Common myeloid progenitor, CD34-positive (primary cell): ENCODE measurements around the gene EFCAB13.

Experiments used
- CTCF ChIA-PET: fragments of 350-600 bp; sonication (Branson Sonifier 250); formaldehyde crosslinking; loops from one replicate; lab custom pipeline; 2021; ENCODE audit warnings: antibody characterized with exemption; lab: Charles Lee
- POLR2A ChIA-PET: fragments of 350-600 bp; sonication (Branson Sonifier 250); formaldehyde crosslinking; loops from one replicate; lab custom pipeline; 2021; ENCODE audit warnings: antibody characterized with exemption; lab: Charles Lee
- DNase-seq, 3 donors: peaks; one replicate each; pipeline versions ENCODE4 v3.0.0 to v3.0.0-alpha.2; 2013
- H3K27ac ChIP-seq, 2 experiments: 1 replicate in 1 of 2; 2 replicates in 1 of 2; pipeline ENCODE4 v1.7.0; 2013; ENCODE audit warnings: inconsistent platforms in 2 of 2, low read length in 2 of 2, mild to moderate bottlenecking in 2 of 2, low read depth in 1 of 2, moderate library complexity in 1 of 2; ENCODE audit not compliant: severe bottlenecking in 2 of 2, insufficient read depth in 1 of 2, poor library complexity in 1 of 2
- H3K27me3 ChIP-seq, 5 experiments: replicated peaks in 2 of 5; 1 replicate in 3 of 5; 2 replicates in 2 of 5; pipeline versions ENCODE4 v1.6.1 to v1.7.0; 2013; ENCODE audit warnings: low read length in 4 of 5, mild to moderate bottlenecking in 2 of 5, moderate library complexity in 2 of 5, inconsistent platforms in 1 of 5; ENCODE audit not compliant: insufficient read depth in 5 of 5, control insufficient read depth in 4 of 5
- H3K36me3 ChIP-seq, 4 experiments: 1 replicate in 2 of 4; 2 replicates in 2 of 4; pipeline versions ENCODE4 v1.6.1 to v1.7.0; 2013; ENCODE audit warnings: low read length in 3 of 4, control low read depth in 1 of 4, mild to moderate bottlenecking in 1 of 4; ENCODE audit not compliant: control insufficient read depth in 4 of 4, insufficient read depth in 4 of 4
- H3K4me1 ChIP-seq, 4 experiments: 1 replicate in 3 of 4; 2 replicates in 1 of 4; pipeline versions ENCODE4 v1.6.1 to v1.7.1; 2013; ENCODE audit warnings: low read length in 3 of 4, mild to moderate bottlenecking in 3 of 4, control low read depth in 1 of 4, inconsistent platforms in 1 of 4, moderate library complexity in 1 of 4; ENCODE audit not compliant: control insufficient read depth in 4 of 4, insufficient read depth in 4 of 4; ENCODE audit errors: control extremely low read depth in 1 of 4
- H3K4me3 ChIP-seq, 7 experiments: 1 replicate in 4 of 7; 2 replicates in 3 of 7; pipeline versions ENCODE4 v1.5.1 to v1.7.0; 2013; ENCODE audit warnings: mild to moderate bottlenecking in 7 of 7, low read length in 6 of 7, moderate library complexity in 6 of 7, inconsistent platforms in 2 of 7, low read depth in 2 of 7, control low read depth in 1 of 7; ENCODE audit not compliant: insufficient read depth in 4 of 7, control insufficient read depth in 1 of 7; ENCODE audit errors: extremely low read depth in 1 of 7
- H3K9me3 ChIP-seq, 5 experiments: 1 replicate in 4 of 5; 2 replicates in 1 of 5; pipeline versions ENCODE4 v1.6.1 to v1.7.1; 2013; ENCODE audit warnings: low read length in 4 of 5, mild to moderate bottlenecking in 2 of 5, inconsistent platforms in 1 of 5, low read depth in 1 of 5, moderate library complexity in 1 of 5; ENCODE audit not compliant: control insufficient read depth in 4 of 5, insufficient read depth in 2 of 5; ENCODE audit errors: control extremely low read depth in 1 of 5
- WGBS: methylation state at CpG from one replicate; pipeline ENCODE4 v1.1.5; 2013; ENCODE audit not compliant: insufficient coverage; 5-methylcytosine and 5-hydroxymethylcytosine counted together

Gene EFCAB13

DNA sequence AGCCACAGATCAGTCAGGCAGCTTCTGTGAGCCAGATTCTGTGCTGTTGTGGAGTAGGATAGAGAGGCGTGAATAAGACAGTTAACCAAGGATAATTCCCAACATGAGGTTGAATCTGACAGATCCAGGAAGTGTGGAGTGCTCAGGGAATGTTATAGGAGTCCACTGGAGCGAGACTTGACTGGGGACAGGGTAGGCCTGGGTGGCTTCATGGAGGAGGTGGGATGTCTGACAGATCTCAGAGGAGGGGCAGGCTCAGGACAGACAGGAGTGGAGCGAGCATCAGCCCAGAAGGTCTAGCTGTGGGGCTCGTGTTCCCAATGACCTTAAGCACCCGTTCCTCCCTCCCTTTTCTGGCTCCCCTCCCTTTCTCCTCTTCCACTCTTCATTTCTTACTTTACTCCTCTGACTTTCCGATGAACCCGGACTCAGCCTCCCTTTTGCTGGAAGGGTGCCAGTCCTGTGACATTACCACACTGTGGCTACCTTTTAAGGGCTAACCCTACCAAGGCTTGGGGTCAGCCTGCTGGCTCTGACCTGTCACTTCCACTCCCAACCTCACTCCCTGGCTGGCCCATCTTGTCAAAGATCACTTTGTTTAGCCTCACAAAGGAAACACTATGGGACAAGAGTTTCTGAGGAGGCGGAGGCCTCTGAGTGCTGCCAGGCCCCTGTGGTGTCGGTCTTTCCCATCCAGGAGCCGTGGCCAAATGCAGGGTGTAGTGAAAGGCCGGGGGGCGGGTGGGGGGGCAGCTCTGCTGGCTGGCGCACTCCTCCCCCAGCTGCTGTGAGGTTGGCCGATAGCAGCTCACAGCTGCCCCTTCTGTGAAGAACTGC is 28.5 kb upstream of the EFCAB13 start:
- ChIA-PET CTCF (no interaction called here), POLR2A (no interaction called here)
- Histone ChIP-seq H3K27ac (no peak overlapping the region), H3K4me3 (no peak overlapping the region), H3K36me3 (no peaks in the 10 kb centered on the region), H3K9me3 (no peaks in the 10 kb centered on the region), H3K4me1 (no peaks in the 10 kb centered on the region), H3K27me3 (no peaks in the 10 kb centered on the region)
- 91% methylated on average over 13 of the region's 14 CpGs for WGBS
- DNase-seq, result no peak

DNA sequence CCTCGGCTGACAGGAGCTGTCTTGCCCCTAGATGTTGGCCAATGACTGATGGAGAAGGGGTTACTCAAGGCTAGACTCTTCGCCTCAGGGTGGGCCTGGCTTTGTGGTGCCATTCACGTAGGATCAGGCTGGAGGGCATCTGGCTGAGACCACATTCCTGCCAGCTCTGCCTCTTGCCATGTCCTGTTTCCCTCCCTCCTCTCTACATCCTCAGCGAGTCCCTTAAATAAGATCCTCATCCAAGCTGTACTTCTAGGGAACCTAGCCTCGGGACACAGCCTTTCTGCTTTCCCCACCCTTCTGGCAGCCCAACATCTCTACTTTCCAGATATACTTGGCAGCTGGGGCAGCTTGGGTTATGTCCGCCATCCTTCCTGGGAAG is 27.9 kb upstream of the EFCAB13 start:
- no peak overlapping the region for H3K27ac ChIP-seq
- ChIA-PET POLR2A (no interaction called here), CTCF (interaction anchor here (1.0 to 1.2 kb wide), 2 partner anchors 9 to 23 kb away, joined by 3 to 5 read pairs; no protein-coding TSS in a partner anchor)
- H3K9me3 ChIP-seq, result no peaks in the 10 kb centered on the region
- no peaks in the 10 kb centered on the region for H3K36me3 ChIP-seq
- DNase-seq, result no peak
- no peaks in the 10 kb centered on the region for H3K27me3 ChIP-seq
- WGBS, result 97% methylated on average over 6 of the region's 6 CpGs
- no peaks in the 10 kb centered on the region for H3K4me1 ChIP-seq
- H3K4me3 ChIP-seq, result no peak overlapping the region

DNA sequence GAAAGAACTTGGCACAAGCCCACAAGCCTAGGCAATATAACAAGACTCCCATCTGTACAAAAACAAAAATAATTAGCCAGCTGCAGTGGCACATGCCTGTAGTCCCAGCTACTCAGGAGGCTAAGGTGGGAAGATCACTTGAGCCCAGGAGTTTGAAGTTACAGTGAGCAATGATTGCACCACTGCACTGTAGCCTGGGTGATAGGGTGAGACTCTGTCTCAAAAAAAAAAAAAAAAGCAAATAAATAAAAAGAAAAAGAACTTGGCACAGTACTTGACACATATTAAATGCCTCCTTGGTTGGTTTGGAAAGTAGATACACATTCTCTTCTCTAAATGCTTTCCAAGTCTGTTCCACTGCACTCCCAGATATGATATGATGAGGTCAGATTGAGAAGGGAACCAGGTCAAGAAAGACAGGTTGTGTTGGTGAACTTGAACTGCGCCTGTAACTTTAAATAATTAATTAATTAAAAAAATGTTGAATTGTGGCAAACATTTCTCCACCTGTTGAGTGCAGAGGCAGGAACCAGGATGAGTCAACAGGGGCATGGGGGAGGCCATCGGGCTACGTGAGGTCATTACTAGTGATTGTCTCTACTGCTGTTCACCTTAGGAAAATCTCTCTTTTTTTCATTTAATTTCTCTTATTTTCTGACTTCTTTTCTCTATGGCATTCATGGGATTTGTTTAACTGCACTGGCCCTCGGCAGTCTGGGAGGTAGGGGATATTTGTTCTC is 25.9 kb upstream of the EFCAB13 start:
- CTCF ChIA-PET, result no interaction called here
- Histone ChIP-seq H3K4me1 (no peaks in the 10 kb centered on the region), H3K36me3 (no peaks in the 10 kb centered on the region), H3K27me3 (no peaks in the 10 kb centered on the region), H3K4me3 (no peak overlapping the region), H3K27ac (no peak overlapping the region), H3K9me3 (peaks cover 0 to 8% (median 4%) of the 10 kb centered on the region in 5 experiments)
- no CpG with 5 or more reads among the region's 4 CpGs for WGBS
- POLR2A ChIA-PET, result no interaction called here
- no peak for DNase-seq

DNA sequence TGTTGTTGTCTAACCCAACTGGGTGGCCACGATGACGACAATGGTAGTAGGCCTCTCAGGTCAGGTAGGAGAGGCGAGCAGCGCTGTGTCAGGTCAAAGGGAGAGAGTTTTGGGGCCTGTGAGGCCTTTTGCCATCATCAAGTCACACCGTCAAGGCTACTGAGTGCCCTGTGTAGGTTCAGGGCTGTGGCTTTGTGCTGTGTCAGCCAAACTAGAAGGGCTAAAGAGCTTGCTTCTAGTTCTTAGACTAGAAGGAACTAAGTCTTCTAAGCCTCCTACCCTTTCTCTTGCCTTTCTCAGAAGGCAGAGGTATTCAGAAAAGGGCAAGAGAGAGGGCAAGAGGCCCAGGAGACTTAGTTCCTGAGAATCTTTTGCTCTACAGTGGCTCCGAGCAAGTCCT is 25.0 kb upstream of the EFCAB13 start:
- WGBS, result 100% methylated on average over 6 of the region's 6 CpGs
- CTCF ChIA-PET, result no interaction called here

DNA sequence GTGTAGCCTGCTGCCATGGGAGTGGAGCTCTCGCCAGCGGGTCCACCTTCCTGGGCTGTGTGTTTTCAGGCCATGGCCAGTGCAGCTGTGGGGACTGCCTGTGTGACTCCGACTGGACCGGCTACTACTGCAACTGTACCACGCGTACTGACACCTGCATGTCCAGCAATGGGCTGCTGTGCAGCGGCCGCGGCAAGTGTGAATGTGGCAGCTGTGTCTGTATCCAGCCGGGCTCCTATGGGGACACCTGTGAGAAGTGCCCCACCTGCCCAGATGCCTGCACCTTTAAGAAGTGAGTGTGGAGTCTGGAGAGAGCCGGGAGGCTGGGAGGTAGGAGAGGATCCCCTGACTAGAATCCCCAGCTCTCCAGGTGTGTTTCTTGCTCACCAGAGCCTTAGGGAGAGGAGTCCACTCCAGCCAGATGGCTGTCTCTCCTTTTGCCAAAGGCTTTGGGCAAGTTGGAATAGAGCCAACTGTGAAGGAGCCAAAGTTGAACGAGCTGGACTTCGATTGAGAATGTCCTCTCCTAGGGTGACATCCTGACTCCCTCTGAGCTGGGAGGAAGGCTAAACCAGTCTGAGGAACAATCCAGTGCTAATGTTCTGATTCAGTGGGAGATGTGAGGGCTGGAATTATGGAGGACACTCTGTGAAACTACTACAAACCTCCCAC is 24.4 kb upstream of the EFCAB13 start:
- ChIA-PET CTCF (no interaction called here), POLR2A (no interaction called here)
- H3K36me3 ChIP-seq, result no peaks in the 10 kb centered on the region
- no peak overlapping the region for H3K4me3 ChIP-seq
- no peak for DNase-seq
- WGBS, result 97% methylated on average over 9 of the region's 13 CpGs
- no peaks in the 10 kb centered on the region for H3K4me1 ChIP-seq
- H3K27me3 ChIP-seq, result no peaks in the 10 kb centered on the region
- H3K27ac ChIP-seq, result no peak overlapping the region
- peaks cover 0 to 8% (median 4%) of the 10 kb centered on the region in 5 experiments for H3K9me3 ChIP-seq

More for the DNA sequence above, 25.0 kb upstream of the EFCAB13 start:
- Histone ChIP-seq H3K4me3 (no peak overlapping the region), H3K9me3 (peaks cover 0 to 8% (median 4%) of the 10 kb centered on the region in 5 experiments), H3K4me1 (no peaks in the 10 kb centered on the region), H3K27me3 (no peaks in the 10 kb centered on the region), H3K27ac (no peak overlapping the region), H3K36me3 (no peaks in the 10 kb centered on the region)
- POLR2A ChIA-PET, result no interaction called here
- DNase-seq, result no peak

DNA sequence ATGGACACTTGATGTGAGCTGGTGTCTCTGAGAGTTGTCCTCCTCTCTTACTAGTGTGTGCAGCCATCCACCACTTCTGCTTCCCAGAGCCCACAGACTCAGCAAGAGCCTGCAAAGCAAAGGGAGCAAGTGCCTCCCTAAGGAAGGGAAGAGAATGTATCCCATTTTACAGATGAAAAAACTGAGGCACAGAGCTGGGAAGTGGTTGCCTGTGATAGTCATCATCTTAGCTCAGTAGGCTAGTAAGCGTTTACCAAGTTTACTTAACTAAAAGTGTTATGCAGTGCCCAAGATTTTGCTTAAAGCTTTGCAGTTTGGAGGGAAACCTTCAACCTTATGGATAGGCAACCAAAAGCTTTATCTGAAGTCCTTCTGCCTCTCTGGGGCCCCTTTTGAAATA is 23.0 kb upstream of the EFCAB13 start:
- 100% methylated on average over 1 of the region's 1 CpG for WGBS
- H3K27ac ChIP-seq, result no peak overlapping the region
- no peak overlapping the region for H3K4me3 ChIP-seq
- H3K9me3 ChIP-seq, result peaks cover 0 to 8% (median 4%) of the 10 kb centered on the region in 5 experiments
- CTCF ChIA-PET, result interaction anchor here (0.7 to 1.4 kb wide), 3 partner anchors 11 to 74 kb away, joined by 3 read pairs; no protein-coding TSS in a partner anchor
- DNase-seq, result no peak
- POLR2A ChIA-PET, result no interaction called here
- H3K4me1 ChIP-seq, result peaks cover 0 to 4% (median 1%) of the 10 kb centered on the region in 4 experiments
- H3K36me3 ChIP-seq, result no peaks in the 10 kb centered on the region
- no peaks in the 10 kb centered on the region for H3K27me3 ChIP-seq
